LNCaP clone FGC (cell line): ENCODE results near the gene IGF1R.

Source experiments
- DNase-seq: peaks from one replicate; pipeline ENCODE4 v3.0.0-alpha.2; 2011; ENCODE audit warnings: low read depth
- H3K4me3 ChIP-seq: 2 replicates; pipeline ENCODE4 v1.5.1; 2011; ENCODE audit warnings: mild to moderate bottlenecking, low read depth, low read length, control low read depth
- CTCF ChIP-seq: IDR thresholded peaks from 2 replicates; pipeline ENCODE4 v1.5.1; 2012; ENCODE audit warnings: mild to moderate bottlenecking; ENCODE audit not compliant: control insufficient read depth, insufficient read depth; ENCODE audit errors: extremely low read depth

Gene IGF1R

DNA sequence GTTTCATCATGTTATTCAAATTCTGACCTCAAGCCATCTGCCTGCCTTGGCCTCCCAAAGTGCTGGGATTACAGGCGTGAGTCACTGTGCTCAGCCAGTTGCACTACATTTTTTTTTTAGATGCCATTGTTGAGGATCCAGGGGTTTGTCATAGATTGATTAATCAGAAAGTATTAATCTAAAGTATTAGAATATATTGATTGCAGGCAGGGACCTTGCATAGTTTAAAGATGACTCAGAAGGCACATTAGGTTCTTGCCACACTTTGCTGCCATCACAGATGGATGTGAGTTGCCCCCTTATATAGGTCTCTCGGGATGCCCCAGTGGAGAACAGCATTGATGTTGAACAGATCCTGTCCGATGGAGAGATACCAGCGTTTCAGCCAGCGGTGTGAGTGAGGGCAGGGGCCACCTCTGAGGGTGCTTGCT lies 41.1 kb downstream of the IGF1R start:
- no peak for DNase-seq
- TF ChIP-seq CTCF, result no peak
- no peak overlapping the region for H3K4me3 ChIP-seq

DNA sequence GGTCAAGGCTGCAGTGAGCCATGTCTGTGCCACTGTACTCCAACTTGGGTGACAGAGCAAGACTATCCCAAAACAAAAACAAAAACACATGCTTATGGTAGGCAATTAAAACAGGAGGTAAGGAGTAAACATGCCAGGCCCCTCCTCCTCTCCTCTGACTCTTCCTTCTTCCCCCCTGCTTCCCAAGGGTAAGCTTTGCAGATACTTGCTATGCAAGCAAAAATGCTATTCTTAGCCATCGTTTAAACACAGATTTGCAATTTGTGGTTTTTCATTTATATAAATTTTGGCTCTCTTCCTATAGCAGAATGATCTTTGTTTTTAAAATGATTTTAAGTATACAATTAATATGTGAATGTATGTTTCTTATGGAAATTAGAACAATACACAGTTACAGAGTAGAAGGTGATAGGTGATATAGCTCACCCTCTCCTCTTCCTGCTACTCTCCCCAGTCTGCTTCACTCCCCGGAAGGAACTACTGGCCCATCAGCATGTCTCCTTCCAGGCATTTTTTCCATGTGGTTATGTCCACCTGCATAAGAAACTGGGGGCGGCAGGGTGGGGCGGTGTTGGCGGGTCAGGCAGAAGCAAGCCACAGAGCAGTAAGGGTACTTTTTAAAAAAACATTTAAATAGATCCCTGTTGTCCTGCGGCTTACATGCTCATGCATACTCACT lies 42.1 kb downstream of the IGF1R start:
- H3K4me3 ChIP-seq, result no peak overlapping the region
- TF ChIP-seq CTCF, result no peak
- DNase-seq, result no peak

DNA sequence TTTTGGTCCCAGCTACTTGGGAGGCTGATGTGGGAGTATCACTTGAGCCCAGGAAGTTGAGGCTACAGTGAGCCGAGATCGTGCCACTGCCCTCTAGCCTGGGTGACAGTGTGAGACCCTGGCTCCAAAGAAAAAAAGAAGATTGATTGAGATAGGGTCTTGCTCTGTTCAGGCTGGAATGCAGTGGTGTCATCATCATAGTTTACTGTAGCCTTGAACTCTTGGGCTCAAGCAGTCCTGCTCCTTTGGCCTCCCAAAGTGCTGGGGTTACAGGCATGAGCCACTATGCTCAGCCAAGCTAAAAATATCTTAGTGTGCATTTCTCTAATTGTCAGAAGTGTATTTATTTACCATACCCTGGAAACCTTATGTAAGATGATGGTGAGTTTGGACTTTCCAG lies 43.9 kb downstream of the IGF1R start:
- no peak overlapping the region for H3K4me3 ChIP-seq
- DNase-seq, result no peak
- TF ChIP-seq CTCF, result no peak

- no peak for DNase-seq
- TF ChIP-seq CTCF, result no peak
- no peak overlapping the region for H3K4me3 ChIP-seq
Observed at GRCh38 chr15:98694161-98694560, 45.8 kb downstream of the IGF1R start.

GRCh38 chr15:98698792-98699191 lies 50.5 kb downstream of the IGF1R start:
- no peak overlapping the region for H3K4me3 ChIP-seq
- no peak for DNase-seq
- no peak for TF ChIP-seq CTCF

- no peak for DNase-seq
- TF ChIP-seq CTCF, result no peak
- H3K4me3 ChIP-seq, result no peak overlapping the region
Observed at GRCh38 chr15:98699591-98700424, 51.5 kb downstream of the IGF1R start.
